Measurements from ENCODE around the gene SLC10A2. TPM values are rescaled to one million over a fixed set of nuclear protein-coding genes. Genes with fewer than 3 reads are reported as not detected.

The SLC10A2 gene
- polyA plus RNA-seq, 1 donor (not counting 4 experiments of a cell fraction or from before 2014, with no cell fraction given) = 0.39 TPM

GRCh38 chr13:103067751-103068555, 1.7 kb upstream of the SLC10A2 start:
- dilution Hi-C loops (cut with MboI; ENCODE audit: extremely low pct_ligation_motif_present, low sequenced_read_pairs) = no loop called here
- Histone ChIP-seq H3K4me2 (ENCODE audit: control insufficient read depth, extremely low read depth, insufficient read depth, low read depth, low read length) (no peak overlapping the region), H4K20me1 (ENCODE audit: control insufficient read depth, extremely low read depth, insufficient read depth, low read length) (no peaks in the 10 kb centered on the region), H3K4me3 (ENCODE audit: control insufficient read depth in 2 of 3, extremely low read depth in 1 of 3, insufficient read depth in 2 of 3, low read depth in 1 of 3, low read length in 3 of 3) (no peak overlapping the region), H3K36me3 (ENCODE audit: control insufficient read depth in 2 of 2, extremely low read depth in 1 of 2, insufficient read depth in 2 of 2, low read length in 2 of 2) (no peaks in the 10 kb centered on the region), H3K9me3 (ENCODE audit: control insufficient read depth, low read depth, low read length) (no peaks in the 10 kb centered on the region), H3K79me2 (ENCODE audit: control insufficient read depth, insufficient read depth, low read length) (no peaks in the 10 kb centered on the region), H3K9ac (ENCODE audit: control insufficient read depth, extremely low read depth, insufficient read depth, low read length) (no peak overlapping the region), H3K9me1 (ENCODE audit: control insufficient read depth, extremely low read depth, insufficient read depth, low read length) (no peaks in the 10 kb centered on the region), H3K4me1 (ENCODE audit: control insufficient read depth, extremely low read depth, insufficient read depth, low read length) (no peaks in the 10 kb centered on the region), H2AFZ (ENCODE audit: control insufficient read depth, low read length) (no peak overlapping the region), H3K27ac (ENCODE audit: control insufficient read depth, insufficient read depth, low read length) (no peak overlapping the region), H3K27me3 (ENCODE audit: control insufficient read depth, extremely low read depth, insufficient read depth, low read length) (no peaks in the 10 kb centered on the region)
- FAIRE-seq (no peak), DNase-seq (ENCODE audit: low read depth, low spot score) (no peak)
- TF ChIP-seq CTCF (optimal IDR thresholded peaks at IDR 0.05 in 1 of 3, IDR thresholded peaks at IDR 0.05 in 1 of 3, conservative IDR thresholded peaks at IDR 0.05 in 1 of 3; ENCODE audit: extremely low read depth in 1 of 3, insufficient read depth in 2 of 3, low read length in 3 of 3) (peak; percentile 35 to 90 (median 81)), EZH2 (IDR thresholded peaks at IDR 0.05; ENCODE audit: low read length) (no peak)

DNA sequence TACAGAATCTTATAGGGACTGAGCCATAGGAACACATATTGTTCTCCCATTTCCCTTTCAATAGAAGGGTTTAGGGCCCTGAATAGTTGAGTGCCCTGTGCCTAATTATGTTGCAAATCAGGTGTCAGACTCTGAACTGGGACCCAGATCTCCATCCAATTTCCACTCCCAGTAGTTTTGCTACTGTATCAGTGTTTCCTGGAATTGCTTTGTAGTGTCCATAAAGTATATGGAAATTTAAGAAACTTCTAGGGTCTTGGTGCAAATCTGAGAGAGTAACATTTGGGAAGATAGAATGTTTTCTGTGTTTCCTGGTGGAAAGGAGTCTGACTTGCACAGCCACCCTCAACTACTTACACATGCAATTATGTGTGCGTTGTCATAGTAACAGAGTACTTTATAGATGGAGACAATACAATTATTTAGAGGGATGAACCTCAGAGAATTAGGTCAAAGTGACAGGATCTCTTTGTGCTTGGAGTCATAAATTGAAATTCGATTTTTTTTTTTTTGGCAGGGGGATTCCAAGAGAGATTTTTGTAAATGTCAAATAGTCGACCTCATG, 646 bp upstream of the SLC10A2 start:
- H3K79me2 ChIP-seq (ENCODE audit: control insufficient read depth, insufficient read depth, low read length) = no peaks in the 10 kb centered on the region
- no peak for DNase-seq (ENCODE audit: low read depth, low spot score)
- no peak overlapping the region for H3K9ac ChIP-seq (ENCODE audit: control insufficient read depth, extremely low read depth, insufficient read depth, low read length)
- FAIRE-seq = no peak
- H3K4me2 ChIP-seq (ENCODE audit: control insufficient read depth, extremely low read depth, insufficient read depth, low read depth, low read length) = no peak overlapping the region
- H3K9me3 ChIP-seq (ENCODE audit: control insufficient read depth, low read depth, low read length) = no peaks in the 10 kb centered on the region
- H2AFZ ChIP-seq (ENCODE audit: control insufficient read depth, low read length) = no peak overlapping the region
- TF ChIP-seq CTCF (optimal IDR thresholded peaks at IDR 0.05 in 1 of 3, IDR thresholded peaks at IDR 0.05 in 1 of 3, conservative IDR thresholded peaks at IDR 0.05 in 1 of 3; ENCODE audit: extremely low read depth in 1 of 3, insufficient read depth in 2 of 3, low read length in 3 of 3) (no peak), EZH2 (IDR thresholded peaks at IDR 0.05; ENCODE audit: low read length) (no peak)
- no peaks in the 10 kb centered on the region for H3K27me3 ChIP-seq (ENCODE audit: control insufficient read depth, extremely low read depth, insufficient read depth, low read length)
- dilution Hi-C loops (cut with MboI; ENCODE audit: extremely low pct_ligation_motif_present, low sequenced_read_pairs) = no loop called here
- H3K27ac ChIP-seq (ENCODE audit: control insufficient read depth, insufficient read depth, low read length) = no peak overlapping the region
- no peaks in the 10 kb centered on the region for H4K20me1 ChIP-seq (ENCODE audit: control insufficient read depth, extremely low read depth, insufficient read depth, low read length)
- no peaks in the 10 kb centered on the region for H3K9me1 ChIP-seq (ENCODE audit: control insufficient read depth, extremely low read depth, insufficient read depth, low read length)
- no peaks in the 10 kb centered on the region for H3K4me1 ChIP-seq (ENCODE audit: control insufficient read depth, extremely low read depth, insufficient read depth, low read length)
- no peaks in the 10 kb centered on the region for H3K36me3 ChIP-seq (ENCODE audit: control insufficient read depth in 2 of 2, extremely low read depth in 1 of 2, insufficient read depth in 2 of 2, low read length in 2 of 2)
- no peak overlapping the region for H3K4me3 ChIP-seq (ENCODE audit: control insufficient read depth in 2 of 3, extremely low read depth in 1 of 3, insufficient read depth in 2 of 3, low read depth in 1 of 3, low read length in 3 of 3)

Measured in keratinocyte (primary cell).